ENCODE measurements around the gene ODAD4.
"Not testable (repeated sequence)": the region's sequence is repeated elsewhere in the genome, so short reads cannot be mapped to it uniquely, and the experiment has no call there.

The ODAD4 gene

DNA sequence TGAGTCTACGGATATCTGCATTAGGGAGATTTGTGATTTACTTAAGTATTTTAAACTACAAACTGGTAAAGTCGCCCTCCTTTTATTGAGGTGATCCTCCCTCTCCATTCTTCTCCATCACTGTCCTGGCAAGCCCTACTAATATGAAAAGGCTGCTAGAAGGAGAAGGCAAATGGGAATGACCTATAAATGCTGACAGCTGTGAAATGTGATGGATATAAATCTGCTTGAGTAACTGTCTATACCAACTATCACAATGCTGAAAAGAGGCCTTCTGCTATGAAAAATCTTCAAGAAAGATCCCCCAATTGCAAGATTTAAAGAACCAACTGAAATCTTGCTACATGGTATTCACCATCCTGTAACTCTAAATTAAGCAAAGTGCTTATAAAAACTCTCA is 71.3 kb downstream of the ODAD4 start:
- DNase-seq (ENCODE audit: low read depth in 1 of 2, low spot score in 1 of 2), result no peak

DNA sequence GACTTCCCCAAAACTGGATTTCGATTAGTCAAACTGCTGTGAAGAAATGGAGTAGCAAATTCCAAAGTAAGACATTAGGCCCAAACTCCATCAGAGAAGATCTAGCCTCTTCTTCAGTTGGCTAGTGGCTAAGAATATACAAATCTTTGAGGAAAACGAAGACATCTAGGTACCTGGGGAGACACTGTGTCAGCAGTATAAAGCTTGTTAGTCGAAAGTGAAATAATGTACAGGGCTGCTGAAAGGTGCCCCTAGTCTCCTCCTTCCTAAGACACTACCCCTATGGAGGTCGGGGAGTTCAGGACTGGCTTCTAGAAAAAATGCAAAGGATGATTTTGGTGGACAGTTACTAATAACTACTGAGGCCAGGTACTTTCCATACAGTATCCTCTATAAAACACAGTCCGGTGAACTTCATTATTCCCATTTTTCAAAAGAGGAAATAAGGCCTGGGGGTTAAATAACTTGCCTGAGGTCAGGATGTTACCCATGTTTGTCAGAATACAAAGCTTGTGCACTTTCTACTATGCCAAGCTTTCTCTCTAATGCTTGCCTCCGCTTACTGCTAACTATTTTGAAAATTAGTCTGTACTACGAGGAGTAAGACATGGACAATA is 71.9 kb downstream of the ODAD4 start:
- DNase-seq (ENCODE audit: low read depth in 1 of 2, low spot score in 1 of 2), result no peak

DNA sequence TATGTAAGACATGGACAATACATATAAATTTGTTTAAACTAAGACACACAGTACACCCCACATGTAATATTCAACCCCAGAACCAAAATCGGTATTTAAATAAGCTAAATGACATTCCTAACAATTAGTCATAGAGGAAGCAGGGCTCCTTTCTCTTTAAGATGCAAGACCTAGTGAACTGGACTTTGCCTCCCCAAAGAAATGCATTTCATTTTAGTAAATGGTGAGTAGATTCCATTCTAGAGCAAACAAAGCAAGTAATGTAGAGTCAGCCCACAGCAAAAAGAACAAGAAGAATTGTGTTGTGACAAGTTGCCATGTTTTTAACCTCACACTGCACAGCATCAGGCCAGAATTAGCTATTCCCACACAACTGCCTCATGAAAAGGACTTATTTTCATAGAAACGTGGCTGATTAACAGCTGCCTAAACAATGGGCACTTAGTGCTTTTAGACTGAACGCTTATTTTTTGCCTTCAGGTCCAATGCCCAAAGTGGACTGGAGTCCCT is 72.4 kb downstream of the ODAD4 start:
- no peak for DNase-seq (ENCODE audit: low read depth in 1 of 2, low spot score in 1 of 2)

DNA sequence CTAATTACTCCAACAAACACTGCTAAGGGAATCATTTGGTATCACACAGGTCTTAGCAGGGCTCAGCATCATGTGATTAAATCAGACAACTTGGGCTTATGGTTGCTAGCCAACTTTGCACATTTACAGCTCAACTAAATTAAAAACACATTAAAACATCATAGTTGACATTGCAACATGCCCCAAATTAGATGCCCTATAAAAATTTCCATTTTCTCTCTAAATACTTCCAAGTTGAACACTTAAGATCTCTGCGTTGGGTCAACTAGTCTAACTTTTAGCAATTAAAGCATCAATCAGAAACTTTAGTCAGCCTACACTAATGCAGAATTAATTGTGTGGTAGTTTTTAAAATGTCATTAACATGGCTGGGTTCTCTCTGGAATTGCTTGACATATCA is 74.7 kb downstream of the ODAD4 start:
- no peak for DNase-seq (ENCODE audit: low read depth in 1 of 2, low spot score in 1 of 2)

DNA sequence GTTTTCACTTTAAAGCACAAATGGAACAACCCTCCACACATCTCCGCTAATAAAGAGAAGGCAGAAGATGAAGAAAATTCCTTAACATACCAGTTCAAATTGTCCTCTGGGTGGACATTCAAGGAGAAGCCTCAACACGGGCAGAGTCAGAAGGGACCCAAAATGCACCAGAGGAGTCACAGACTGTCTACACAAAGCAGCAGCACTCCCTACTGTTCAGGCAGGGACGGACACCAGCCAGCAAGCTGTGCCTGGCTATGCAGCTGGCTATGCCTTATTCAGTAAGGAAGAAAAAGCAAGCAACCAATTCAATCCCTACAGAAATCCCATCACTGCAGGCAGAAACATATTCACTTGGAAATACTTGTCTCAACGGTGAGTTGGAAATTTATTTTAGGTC is 78.8 kb downstream of the ODAD4 start:
- no peak for DNase-seq (ENCODE audit: low read depth in 1 of 2, low spot score in 1 of 2)

DNA sequence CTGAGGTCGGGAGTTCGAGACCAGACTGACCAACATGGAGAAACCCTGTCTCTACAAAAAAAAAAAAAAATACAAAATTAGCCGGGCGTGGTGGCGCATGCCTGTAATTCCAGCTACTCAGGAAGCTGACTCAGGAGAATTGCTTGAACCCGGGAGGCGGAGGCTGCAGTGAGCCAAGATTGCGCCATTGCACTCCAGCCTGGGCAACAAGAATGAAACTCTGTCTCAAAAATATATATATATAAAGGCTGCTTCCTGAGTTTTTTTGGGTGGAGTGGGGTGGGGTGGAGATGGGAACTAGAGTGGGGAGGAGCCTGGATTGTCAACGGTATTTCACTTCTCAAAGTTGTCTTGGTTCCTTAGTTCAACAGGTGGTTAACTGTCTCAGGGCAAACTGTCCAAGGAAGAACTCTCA is 79.9 kb downstream of the ODAD4 start:
- not testable (repeated sequence) for DNase-seq (ENCODE audit: low read depth in 1 of 2, low spot score in 1 of 2)

- DNase-seq (ENCODE audit: low read depth in 1 of 2, low spot score in 1 of 2), result no peak
These were observed 80.6 kb downstream of the ODAD4 start for GRCh38 chr17:42010898-42011516.

DNA sequence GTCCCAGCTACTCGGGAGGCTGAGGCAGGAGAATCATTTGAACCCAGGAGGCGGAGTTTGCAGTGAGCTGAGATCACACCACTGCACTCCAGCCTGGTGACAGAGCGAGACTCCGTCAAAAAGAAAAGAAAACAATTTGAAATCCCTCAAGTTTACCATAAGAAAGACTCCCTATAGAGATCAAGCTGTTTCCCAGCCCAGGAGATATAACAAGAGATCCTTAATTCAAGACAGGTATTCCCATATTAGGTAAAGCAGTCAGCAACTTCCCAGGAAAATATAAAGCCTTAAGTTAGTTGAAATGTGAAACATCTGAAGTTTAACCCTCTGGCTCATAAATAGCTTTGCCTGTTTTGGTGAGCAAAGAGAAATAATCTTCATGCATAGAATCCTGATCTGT is 81.9 kb downstream of the ODAD4 start:
- not testable (repeated sequence) for DNase-seq (ENCODE audit: low read depth in 1 of 2, low spot score in 1 of 2)

- not testable (repeated sequence) for DNase-seq (ENCODE audit: low read depth in 1 of 2, low spot score in 1 of 2)
These were observed 83.3 kb downstream of the ODAD4 start for GRCh38 chr17:42013740-42014139.

All from activated T-helper 1 cell treated with anti-CD3 and anti-CD28 coated beads, Interleukin-2, amount 50 U/mL, for 16 hours (primary cell).